SKM-1 (cell line): ENCODE measurements around the gene GCGR.

Experiments
- DNase-seq: peaks from one replicate; lab custom pipeline; 2025; ENCODE audit not compliant: unreplicated experiment; lab: John Stamatoyannopoulos, UW

GCGR gene

GRCh38 chr17:81811705-81812570 lies 8.0 kb downstream of the GCGR start:
- DNase-seq, result no peak

- DNase-seq, result no peak
Measured at GRCh38 chr17:81812571-81813370, 8.8 kb downstream of the GCGR start.

- no peak for DNase-seq
Measured at GRCh38 chr17:81813371-81813684, 9.4 kb downstream of the GCGR start.

- DNase-seq, result no peak
Measured at GRCh38 chr17:81813861-81814683, 10.1 kb downstream of the GCGR start.

GRCh38 chr17:81814748-81815645 lies 11.0 kb downstream of the GCGR start:
- no peak for DNase-seq

GRCh38 chr17:81815646-81815986 lies 11.7 kb downstream of the GCGR start:
- no peak for DNase-seq

- no peak for DNase-seq
Measured at GRCh38 chr17:81817758-81818147, 13.8 kb downstream of the GCGR start.

GRCh38 chr17:81819708-81820107 lies 15.8 kb downstream of the GCGR start:
- no peak for DNase-seq

- DNase-seq, result no peak
Measured at GRCh38 chr17:81821147-81821546, 17.2 kb downstream of the GCGR start.

- DNase-seq, result no peak
Measured at GRCh38 chr17:81821603-81822311, 17.8 kb downstream of the GCGR start.

- DNase-seq, result no peak
Measured at GRCh38 chr17:81822312-81822637, 18.3 kb downstream of the GCGR start.

GRCh38 chr17:81822996-81823819 lies 19.3 kb downstream of the GCGR start:
- no peak for DNase-seq

- DNase-seq, result no peak
Measured at GRCh38 chr17:81823820-81824550, 20.0 kb downstream of the GCGR start.

- DNase-seq, result no peak
Measured at GRCh38 chr17:81824595-81824994, 20.6 kb downstream of the GCGR start.

- no peak for DNase-seq
Measured at GRCh38 chr17:81825841-81826466, 22.0 kb downstream of the GCGR start.

GRCh38 chr17:81828656-81829055 lies 24.7 kb downstream of the GCGR start:
- no peak for DNase-seq

GRCh38 chr17:81829858-81830257 lies 25.9 kb downstream of the GCGR start:
- no peak for DNase-seq

GRCh38 chr17:81831563-81831956 lies 27.6 kb downstream of the GCGR start:
- DNase-seq, result no peak
